ENCODE data around the gene G6PC1.
"Not testable (repeated sequence)": the region's sequence is repeated elsewhere in the genome, so short reads cannot be mapped to it uniquely, and the experiment has no call there.

Gene G6PC1

GRCh38 chr17:42904110-42904469 lies 3.5 kb downstream of the G6PC1 start:
- DNase-seq, result no peak

- DNase-seq, result no peak
Measured at GRCh38 chr17:42906772-42907446, 6.3 kb downstream of the G6PC1 start.

- DNase-seq, result no peak
Measured at GRCh38 chr17:42908872-42909700, 8.5 kb downstream of the G6PC1 start.

GRCh38 chr17:42913522-42913921 lies 12.9 kb downstream of the G6PC1 start:
- DNase-seq, result no peak

- no peak for DNase-seq
Measured at GRCh38 chr17:42913981-42914617, 13.5 kb downstream of the G6PC1 start.

GRCh38 chr17:42915288-42915687 lies 14.7 kb downstream of the G6PC1 start:
- not testable (repeated sequence) for DNase-seq

- not testable (repeated sequence) for DNase-seq
Measured at GRCh38 chr17:42916388-42917235, 16.0 kb downstream of the G6PC1 start.

- no peak for DNase-seq
Measured at GRCh38 chr17:42917236-42917603, 16.6 kb downstream of the G6PC1 start.

GRCh38 chr17:42918902-42919521 lies 18.4 kb downstream of the G6PC1 start:
- peak; percentile 96 for DNase-seq

- DNase-seq, result peak; percentile 57
Measured at GRCh38 chr17:42919522-42920077, 19.0 kb downstream of the G6PC1 start.

GRCh38 chr17:42920106-42920900 lies 19.7 kb downstream of the G6PC1 start:
- DNase-seq, result no peak

GRCh38 chr17:42920922-42921321 lies 20.3 kb downstream of the G6PC1 start:
- peak; percentile 84 for DNase-seq

- no peak for DNase-seq
Measured at GRCh38 chr17:42922294-42922693, 21.7 kb downstream of the G6PC1 start.

GRCh38 chr17:42923472-42923871 lies 22.9 kb downstream of the G6PC1 start:
- not testable (repeated sequence) for DNase-seq

- DNase-seq, result no peak
Measured at GRCh38 chr17:42924891-42925290, 24.3 kb downstream of the G6PC1 start.

- DNase-seq, result peak; percentile 78
Measured at GRCh38 chr17:42928714-42929496, 28.3 kb downstream of the G6PC1 start.

GRCh38 chr17:42929497-42929844 lies 28.9 kb downstream of the G6PC1 start:
- DNase-seq, result no peak

- peak; percentile 75 for DNase-seq
Measured at GRCh38 chr17:42937712-42938596, 37.4 kb downstream of the G6PC1 start.

GRCh38 chr17:42944211-42944610 lies 43.6 kb downstream of the G6PC1 start:
- DNase-seq, result no peak

GRCh38 chr17:42946812-42947211 lies 46.2 kb downstream of the G6PC1 start:
- no peak for DNase-seq
